Measurements from ENCODE around the gene EMP1.

Gene EMP1

DNA sequence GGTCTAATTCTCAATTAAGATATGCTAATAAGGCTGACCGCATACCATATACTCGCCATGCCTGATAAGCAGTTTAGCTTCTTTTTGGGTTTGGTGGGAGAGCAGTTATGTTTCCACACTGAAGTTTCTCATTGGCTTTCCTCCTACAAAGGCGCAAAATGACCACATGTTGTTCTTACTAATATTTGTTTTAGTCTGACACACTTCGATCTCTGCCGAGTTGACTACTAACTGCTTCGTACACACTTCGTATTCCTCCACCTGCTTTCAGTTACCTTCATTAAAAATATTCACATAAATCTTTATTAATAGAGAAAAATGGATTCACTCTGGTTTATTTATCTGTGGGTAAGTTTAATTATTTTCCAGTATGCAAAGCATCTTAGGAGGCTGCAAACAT is 41.7 kb downstream of the EMP1 start:
- no peak for TF ChIP-seq FOXP2 (optimal IDR thresholded peaks at IDR 0.05; ENCODE audit: borderline replicate concordance, extremely low read depth, extremely low read length, insufficient read depth)
- TF ChIP-seq TAF1 (IDR thresholded peaks at IDR 0.05; ENCODE audit: borderline replicate concordance, insufficient read depth, low read length) = no peak
- TF ChIP-seq POLR2AphosphoS5 (IDR thresholded peaks at IDR 0.05; ENCODE audit: low read depth, low read length) = no peak
- no peak for TF ChIP-seq SIN3A (IDR thresholded peaks at IDR 0.05; ENCODE audit: borderline replicate concordance, insufficient read depth, low read length)
- TF ChIP-seq, protein P1, sequence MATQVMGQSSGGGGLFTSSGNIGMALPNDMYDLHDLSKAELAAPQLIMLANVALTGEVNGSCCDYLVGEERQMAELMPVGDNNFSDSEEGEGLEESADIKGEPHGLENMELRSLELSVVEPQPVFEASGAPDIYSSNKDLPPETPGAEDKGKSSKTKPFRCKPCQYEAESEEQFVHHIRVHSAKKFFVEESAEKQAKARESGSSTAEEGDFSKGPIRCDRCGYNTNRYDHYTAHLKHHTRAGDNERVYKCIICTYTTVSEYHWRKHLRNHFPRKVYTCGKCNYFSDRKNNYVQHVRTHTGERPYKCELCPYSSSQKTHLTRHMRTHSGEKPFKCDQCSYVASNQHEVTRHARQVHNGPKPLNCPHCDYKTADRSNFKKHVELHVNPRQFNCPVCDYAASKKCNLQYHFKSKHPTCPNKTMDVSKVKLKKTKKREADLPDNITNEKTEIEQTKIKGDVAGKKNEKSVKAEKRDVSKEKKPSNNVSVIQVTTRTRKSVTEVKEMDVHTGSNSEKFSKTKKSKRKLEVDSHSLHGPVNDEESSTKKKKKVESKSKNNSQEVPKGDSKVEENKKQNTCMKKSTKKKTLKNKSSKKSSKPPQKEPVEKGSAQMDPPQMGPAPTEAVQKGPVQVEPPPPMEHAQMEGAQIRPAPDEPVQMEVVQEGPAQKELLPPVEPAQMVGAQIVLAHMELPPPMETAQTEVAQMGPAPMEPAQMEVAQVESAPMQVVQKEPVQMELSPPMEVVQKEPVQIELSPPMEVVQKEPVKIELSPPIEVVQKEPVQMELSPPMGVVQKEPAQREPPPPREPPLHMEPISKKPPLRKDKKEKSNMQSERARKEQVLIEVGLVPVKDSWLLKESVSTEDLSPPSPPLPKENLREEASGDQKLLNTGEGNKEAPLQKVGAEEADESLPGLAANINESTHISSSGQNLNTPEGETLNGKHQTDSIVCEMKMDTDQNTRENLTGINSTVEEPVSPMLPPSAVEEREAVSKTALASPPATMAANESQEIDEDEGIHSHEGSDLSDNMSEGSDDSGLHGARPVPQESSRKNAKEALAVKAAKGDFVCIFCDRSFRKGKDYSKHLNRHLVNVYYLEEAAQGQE (IDR thresholded peaks at IDR 0.05; ENCODE audit: insufficient read depth in 1 of 2, low read depth in 2 of 2, low read length in 2 of 2) = no peak

DNA sequence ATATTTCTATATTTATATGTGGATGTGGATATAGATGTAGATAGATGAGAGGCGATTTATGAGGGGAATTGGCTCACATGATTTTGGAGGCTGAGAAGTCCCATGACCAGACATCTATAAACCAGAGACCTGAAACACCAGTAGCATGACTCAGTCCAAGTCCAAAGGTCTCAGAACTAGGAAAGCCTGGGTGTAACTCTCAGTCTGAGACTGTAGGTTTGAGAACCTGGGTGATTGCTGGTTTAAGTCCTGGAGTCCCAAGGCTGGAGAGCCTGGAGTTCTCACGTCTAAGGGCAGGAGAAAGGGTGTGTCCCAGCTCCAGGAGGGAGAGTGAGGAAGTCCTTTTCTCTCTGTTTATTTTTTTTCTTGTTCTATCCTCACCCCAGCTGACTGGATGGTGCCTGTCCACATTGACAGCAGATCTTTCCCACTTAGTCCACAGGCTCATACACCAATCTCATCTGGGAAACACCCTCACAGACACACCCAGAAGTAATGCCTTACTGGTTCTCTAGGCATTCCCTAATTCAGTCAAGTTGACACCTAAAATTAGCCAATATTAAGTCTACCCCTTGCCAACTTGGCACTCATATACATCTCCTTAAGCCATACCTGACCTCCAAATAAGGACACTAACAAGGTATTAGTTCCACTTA is 45.4 kb downstream of the EMP1 start:
- TF ChIP-seq SIN3A (IDR thresholded peaks at IDR 0.05; ENCODE audit: borderline replicate concordance, insufficient read depth, low read length) (no peak), FOXP2 (optimal IDR thresholded peaks at IDR 0.05; ENCODE audit: borderline replicate concordance, extremely low read depth, extremely low read length, insufficient read depth) (no peak), TAF1 (IDR thresholded peaks at IDR 0.05; ENCODE audit: borderline replicate concordance, insufficient read depth, low read length) (no peak), POLR2AphosphoS5 (IDR thresholded peaks at IDR 0.05; ENCODE audit: low read depth, low read length) (no peak)
- TF ChIP-seq, protein P1 (IDR thresholded peaks at IDR 0.05; ENCODE audit: insufficient read depth in 1 of 2, low read depth in 2 of 2, low read length in 2 of 2) = no peak

DNA sequence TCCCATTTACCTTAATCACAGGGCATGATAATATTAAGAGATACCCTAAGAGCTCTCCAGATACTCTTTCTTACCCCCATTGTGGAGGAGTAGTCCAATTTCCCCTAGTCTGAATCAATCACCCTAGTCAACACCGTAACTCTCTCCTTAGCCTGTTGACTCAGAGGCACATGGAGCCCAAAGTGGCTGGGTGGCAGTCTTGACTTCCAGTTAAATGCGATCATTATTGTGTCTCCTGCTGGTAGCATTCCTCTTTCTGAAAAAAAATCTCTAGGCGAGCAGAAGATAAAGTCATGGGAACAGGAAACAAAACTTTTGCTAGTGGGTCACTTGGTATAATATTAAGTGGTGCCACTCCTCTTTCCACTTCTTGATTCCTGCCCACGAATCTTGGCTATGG is 46.4 kb downstream of the EMP1 start:
- TF ChIP-seq POLR2AphosphoS5 (IDR thresholded peaks at IDR 0.05; ENCODE audit: low read depth, low read length) (no peak), FOXP2 (optimal IDR thresholded peaks at IDR 0.05; ENCODE audit: borderline replicate concordance, extremely low read depth, extremely low read length, insufficient read depth) (no peak), TAF1 (IDR thresholded peaks at IDR 0.05; ENCODE audit: borderline replicate concordance, insufficient read depth, low read length) (no peak), SIN3A (IDR thresholded peaks at IDR 0.05; ENCODE audit: borderline replicate concordance, insufficient read depth, low read length) (no peak)
- TF ChIP-seq, protein P1 (IDR thresholded peaks at IDR 0.05; ENCODE audit: insufficient read depth in 1 of 2, low read depth in 2 of 2, low read length in 2 of 2) = no peak

DNA sequence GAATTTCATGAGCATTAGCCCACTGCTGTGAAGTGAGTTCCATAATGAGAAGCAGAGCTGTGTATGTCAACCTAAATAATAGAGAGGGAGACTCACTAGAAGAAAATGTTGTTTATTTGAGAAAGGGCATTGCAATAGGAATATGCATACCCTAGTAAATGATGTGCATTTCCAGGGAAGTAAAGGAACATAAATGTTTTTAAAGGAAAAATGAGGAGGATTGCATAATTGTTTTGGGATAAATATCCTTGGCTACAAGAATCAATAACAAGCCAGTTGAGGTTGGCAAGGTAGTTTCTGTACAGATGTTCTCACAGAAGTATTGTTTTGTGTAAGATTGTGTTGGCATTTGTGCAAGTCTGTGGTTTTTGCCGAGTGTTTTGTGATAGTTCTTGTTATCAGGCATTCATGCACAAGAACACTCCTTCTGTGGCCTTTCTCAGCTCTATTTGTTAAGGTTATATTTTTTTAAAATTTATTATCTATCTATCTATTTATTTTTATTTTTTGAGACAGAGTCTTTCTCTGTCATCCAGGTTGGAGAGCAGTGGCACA is 47.1 kb downstream of the EMP1 start:
- no peak for TF ChIP-seq FOXP2 (optimal IDR thresholded peaks at IDR 0.05; ENCODE audit: borderline replicate concordance, extremely low read depth, extremely low read length, insufficient read depth)
- TF ChIP-seq SIN3A (IDR thresholded peaks at IDR 0.05; ENCODE audit: borderline replicate concordance, insufficient read depth, low read length) = no peak
- no peak for TF ChIP-seq TAF1 (IDR thresholded peaks at IDR 0.05; ENCODE audit: borderline replicate concordance, insufficient read depth, low read length)
- TF ChIP-seq, protein P1 (IDR thresholded peaks at IDR 0.05; ENCODE audit: insufficient read depth in 1 of 2, low read depth in 2 of 2, low read length in 2 of 2) = no peak
- TF ChIP-seq POLR2AphosphoS5 (IDR thresholded peaks at IDR 0.05; ENCODE audit: low read depth, low read length) = no peak
